Muscle of back (tissue), 11 donors: ENCODE results near the gene GTF2A1. TPM values are rescaled to one million over a fixed set of nuclear protein-coding genes. Genes with fewer than 3 reads are reported as not detected.
"Not testable (repeated sequence)": the region's sequence is repeated elsewhere in the genome, so short reads cannot be mapped to it uniquely, and the experiment has no call there.

Source experiments
- DNase-seq, 3 donors: peaks; one replicate each; pipeline versions ENCODE4 v3.0.0 to v3.0.0-alpha.2; 2013
- polyA plus RNA-seq, 10 donors: library from polyadenylated mRNA; unstranded; fragments of 120-200 nt; gene quantifications; one replicate each; pipeline ENCODE4 v1.2.1, GENCODE V29; 2013; ENCODE audit not compliant: insufficient read length in 10 of 10

GTF2A1 gene
- polyA plus RNA-seq, 10 donors, result 13.9 to 23.3 (median 19.2) TPM

DNA sequence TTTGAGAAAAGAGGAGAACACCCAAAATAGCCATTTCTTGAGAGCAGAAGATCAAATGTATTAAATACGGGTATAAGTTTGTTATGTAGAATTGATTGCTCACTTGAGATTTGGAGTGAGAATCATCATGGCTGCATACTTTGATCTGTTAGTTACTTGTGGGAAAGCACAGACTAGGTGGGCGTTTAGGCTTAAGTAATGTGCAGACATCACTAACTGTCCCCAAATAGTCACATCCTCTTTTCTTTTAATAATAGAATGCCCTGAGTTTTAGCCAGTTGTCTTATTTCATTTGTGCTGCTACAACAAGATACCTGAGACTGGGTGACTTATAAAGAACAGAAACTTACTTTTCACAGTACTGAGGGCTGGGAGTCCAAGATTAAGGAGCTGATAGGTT lies 14.3 kb upstream of the GTF2A1 start:
- no peak for DNase-seq

DNA sequence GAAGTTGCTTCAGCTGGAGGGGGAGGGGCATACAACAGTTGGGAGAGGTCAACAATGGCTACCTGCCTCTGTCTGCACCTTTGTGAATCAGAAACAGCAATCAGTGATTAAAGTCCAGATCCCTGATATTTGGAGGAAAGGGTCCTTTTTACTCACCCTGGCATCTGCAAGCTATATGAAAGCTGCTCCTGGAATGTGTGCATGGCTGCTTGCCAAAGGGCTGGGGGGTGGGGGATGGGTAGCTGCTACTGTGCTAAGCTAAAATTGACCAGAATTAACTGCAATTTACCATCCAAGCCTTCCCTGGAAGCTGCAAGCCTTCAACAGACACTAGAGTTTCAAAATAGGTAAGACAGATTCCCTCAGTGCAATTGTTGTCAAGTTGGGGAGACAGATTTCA lies 13.5 kb upstream of the GTF2A1 start:
- DNase-seq, result no peak

DNA sequence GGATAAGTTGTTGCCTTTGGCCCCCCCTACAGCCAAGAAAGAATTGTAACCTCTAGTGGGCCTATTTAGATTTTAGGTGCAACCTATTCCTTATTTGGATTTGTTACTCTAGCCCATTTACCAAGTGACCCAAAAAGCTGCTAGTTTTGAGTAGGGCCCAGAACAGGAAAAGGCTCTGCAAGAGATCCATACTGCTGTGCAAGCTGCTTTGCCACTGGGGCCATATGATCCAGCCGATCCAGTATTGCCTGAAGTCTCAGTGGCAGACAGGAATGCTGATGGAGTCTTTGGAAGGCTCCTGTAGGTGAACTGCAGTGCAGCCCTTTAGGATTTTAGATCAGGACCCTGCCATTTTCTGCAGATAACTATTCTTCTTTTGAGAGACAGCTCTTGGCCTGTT lies 12.9 kb upstream of the GTF2A1 start:
- no peak for DNase-seq

DNA sequence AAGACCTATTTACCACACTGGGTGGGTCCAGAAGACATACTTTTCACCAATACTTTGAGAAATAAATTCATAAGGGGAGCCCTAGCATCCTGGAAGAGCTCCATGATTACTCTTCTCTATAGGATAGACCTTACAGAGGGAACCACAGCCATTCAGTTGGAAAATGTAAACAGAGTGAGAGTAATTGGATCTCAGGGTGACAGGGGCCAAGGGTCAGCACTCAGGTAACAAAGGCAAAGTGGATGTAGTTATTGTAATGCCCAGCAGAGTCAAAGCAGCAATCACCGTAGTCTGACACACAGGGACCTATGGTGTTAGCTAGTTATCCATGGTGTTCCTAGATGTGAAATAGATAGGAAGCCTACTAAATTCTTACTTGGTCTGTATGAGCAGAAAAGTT lies 10.8 kb upstream of the GTF2A1 start:
- no peak for DNase-seq

DNA sequence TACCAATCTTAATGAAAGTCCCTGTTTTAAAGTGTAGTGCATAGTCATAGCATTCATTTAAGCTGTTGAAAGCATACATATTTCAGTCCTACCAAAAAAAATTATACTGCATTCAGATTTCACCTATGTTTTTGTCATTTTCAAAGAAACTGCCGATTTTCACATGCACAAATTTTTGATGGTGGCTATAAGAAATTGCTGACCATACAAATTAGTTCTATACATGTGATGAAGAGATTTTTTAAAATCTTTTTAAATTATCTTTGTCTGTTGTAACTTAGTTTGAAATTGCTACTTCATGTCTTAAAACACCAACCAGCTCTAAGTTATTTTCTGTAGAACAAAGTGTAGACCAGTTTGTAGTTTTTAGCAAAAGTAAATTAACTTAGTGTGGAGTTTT lies 3.5 kb upstream of the GTF2A1 start:
- DNase-seq, result no peak

DNA sequence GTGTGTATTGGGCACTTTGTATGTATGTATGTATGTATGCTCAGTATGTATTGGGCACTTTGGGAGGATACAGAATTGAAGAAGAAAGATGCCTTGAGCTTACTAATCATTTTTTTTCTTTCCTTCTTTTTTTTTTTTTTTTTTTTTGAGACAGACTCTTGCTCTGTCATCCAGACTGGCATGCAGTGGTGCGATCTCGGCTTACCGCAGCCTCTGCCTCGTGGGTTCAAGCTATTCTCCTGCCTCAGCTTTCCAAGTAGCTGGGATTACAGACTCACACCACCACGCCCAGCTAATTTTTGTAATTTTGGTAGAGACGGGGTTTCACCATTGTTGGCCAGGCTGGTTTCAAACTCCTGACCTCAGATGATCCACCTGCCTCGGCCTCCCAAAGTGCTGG lies 3.0 kb upstream of the GTF2A1 start:
- not testable (repeated sequence) for DNase-seq

DNA sequence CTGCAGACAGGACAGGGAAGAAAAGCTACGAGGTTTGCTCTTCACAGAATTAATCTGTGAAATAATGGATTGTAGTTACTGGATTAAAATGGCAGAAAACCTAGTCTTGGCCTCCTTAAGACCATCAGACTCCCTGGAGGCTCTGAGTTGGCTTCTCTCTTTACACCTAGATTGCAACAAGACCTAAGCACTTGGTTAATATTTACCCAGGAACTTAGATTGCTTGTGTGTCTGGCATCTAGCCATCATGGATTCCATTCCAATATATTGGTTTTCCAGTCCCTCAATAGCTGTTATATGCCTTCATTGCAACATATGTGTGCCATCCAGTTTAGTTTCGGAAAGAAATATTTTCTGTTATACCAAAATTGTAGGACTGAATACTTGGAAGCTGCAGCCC lies 1.9 kb upstream of the GTF2A1 start:
- peak in 1 of 3 donors; percentile 17 for DNase-seq

DNA sequence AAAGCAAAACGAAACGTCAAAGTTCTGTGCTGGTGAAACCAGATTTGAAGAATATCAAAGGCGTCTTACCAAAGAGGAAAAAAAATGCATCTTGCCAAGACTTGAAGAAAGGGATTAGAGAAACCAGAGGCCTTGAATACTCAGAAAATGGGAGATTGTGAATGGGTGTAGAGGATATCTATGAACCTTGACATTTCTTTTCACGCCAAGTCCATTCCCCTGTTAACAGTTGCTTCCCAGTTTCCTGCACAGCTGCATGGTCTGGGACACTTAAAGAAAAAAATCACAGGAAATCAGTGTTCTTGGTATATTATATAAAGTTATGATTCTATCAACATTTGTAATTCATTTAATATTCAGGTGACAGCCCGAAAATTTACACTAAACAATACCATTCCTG lies 1.4 kb upstream of the GTF2A1 start:
- peak in 1 of 3 donors; percentile 62 for DNase-seq

DNA sequence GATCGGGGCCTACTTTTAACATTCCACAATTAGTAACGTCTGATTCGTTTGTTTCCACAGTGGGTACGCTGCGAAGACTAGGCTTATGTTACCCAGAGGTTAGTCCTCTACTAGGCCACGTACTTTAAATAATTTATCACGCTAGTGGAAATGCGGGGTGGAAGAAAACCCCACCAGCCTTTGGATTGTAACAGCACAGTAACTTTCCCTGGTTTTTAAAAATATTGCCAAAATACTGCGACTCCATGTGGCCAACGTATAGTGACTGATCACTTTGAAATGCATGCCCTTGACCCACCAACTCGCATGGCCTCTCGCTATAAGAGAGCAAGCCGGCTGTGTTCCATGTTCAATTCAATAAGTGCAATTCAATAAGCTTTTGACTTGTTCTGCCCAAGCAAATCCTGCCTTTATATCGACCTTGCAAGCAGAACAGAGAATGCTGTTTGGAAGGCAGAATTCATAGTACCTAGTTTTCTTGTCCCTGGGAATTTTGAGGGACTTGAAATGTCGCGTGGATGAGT lies 882 bp upstream of the GTF2A1 start:
- no peak for DNase-seq

DNA sequence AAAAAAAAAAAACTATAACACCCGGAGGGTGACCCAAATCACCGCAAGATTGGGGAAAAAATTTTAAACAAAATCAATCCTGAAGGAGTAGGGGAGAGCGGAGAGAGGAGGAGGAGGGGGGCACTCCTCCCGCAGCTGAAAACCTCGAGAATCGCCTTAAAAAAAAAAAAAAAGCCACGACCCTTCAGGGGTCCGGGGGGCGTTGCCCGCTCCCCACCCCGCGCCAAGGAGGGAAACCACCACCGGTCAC lies 254 bp downstream of the GTF2A1 start:
- no peak for DNase-seq

DNA sequence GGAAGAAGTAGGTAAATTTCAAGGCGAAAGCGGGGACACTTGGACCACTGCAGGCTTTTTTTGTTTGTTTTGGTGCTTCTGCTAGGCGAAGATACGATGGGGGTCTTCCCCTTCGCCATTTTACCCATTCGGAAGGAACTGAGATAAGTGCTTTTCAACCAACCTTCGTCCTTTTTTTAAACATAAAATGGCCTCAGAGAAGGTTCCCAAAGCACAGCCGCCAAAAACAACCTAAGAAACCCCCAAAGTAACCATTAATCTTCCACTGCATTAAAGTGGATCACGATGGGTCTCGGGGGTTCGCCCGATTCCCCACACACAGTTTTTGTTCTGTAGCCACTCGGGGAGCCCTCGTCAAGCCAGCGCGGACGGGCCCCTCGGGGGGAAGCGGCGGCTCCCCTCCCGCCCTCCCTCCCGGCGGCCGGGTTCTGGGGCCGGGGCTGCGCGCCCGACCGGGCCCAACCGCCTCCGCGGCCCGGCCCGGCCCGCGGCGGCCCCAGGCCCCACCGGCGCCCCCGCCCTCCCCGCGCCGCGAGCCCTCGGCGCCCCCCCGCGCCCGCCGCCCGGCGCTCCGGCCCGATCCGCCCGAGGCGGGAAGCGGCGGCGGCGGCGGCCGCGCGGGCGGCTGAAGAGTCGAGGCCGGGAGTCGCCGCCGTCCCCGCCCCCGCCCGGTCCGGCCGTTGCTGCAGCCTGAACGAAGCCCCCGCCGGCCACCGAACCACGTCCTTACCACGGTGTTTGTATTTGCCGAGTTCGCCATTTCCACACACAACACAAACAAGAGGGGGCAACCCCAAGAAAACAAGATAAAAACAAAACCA lies 790 bp downstream of the GTF2A1 start:
- no peak for DNase-seq

DNA sequence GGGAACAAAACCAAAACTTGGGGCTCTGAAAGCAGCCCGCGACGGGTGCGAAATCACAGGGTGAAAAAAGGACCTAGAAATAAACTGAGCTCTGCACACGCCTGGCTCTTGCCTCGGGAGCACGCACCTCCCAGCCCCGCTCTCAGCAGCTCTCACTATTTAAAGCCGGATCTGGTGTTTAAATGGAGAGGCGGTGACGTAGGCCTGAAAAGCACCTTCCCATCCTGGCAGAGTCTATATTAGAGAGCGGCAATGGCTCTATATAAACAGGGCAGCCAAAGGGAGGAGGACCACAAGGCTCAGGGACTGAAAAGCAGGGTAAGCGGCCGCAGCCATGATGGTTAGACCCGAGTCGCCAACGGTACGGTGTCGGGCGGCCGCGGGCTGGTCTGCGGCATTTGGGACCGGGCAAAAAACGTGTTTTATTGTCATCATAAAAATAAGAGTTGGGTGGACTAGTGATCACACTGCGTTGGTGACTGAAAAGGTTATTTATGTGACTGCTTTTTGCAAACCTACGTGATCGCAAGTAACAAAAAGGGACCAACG lies 1.5 kb downstream of the GTF2A1 start:
- DNase-seq, result peak; percentile 96 to 98 (median 98)

DNA sequence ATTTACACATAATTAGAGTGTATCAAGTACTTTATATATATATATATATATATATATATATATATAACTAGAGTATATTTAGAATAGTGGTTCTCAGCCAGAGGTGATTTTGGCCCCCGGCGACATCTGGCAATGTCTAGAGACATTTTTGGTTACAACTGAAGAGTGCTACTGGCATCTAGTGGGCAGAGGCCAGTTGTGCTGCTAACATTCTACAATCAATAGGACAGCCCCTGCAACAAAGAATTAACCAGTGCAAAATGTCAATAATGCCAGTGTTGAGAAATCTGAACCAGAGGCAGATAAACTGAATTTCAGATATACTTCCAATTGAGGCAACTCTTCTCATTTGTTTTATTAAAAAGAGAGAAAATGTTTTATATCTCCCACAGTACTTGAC lies 8.9 kb downstream of the GTF2A1 start:
- DNase-seq, result peak in 1 of 3 donors; percentile 13

DNA sequence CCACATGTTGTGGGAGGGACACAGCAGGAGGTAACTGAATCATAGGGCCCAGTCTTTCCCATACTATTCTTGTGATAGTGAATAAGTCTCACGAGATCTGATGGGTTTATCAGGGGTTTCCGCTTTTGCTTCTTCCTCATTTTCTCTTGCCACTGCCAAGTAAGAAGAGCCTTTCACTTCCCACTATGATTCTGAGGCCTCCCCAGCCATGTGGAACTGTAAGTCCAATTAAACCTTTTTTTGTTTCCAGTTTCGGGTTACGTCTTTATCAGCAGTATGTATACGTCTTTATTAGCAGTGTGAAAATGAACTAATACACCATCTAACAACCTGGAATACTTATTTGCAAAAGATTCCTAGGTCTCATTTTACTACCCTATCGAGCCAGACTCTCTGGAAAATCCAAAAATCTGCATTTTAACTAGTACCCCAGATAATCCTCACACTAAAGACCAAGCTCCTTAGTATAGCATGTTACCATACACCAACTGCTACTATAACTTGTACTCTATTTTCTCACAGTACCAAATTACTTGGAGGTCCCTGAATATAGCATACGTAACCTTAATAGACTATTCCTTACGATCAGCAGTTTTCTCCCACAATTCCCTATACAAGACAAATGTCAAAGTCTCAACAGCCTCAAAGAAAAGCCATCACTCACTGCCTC lies 11.5 kb downstream of the GTF2A1 start:
- DNase-seq, result no peak

DNA sequence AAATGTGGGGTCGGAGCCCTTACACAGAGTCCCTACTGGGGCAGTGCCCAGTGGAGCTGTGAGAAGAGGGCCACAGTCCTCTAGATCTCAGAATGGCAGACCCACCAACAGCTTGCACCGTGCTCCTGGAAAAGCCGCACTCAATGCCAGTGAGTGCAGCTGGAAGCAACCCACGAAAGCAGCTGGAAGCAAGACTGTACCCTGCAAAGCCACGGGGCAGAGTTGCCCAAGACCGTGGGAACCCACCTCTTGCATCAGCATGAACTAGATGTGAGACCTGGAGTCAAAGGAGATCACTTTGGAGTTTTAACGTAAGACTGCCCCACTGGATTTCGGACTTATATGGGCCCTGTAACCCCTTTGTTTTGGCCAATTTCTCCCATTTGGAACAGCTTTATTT lies 12.3 kb downstream of the GTF2A1 start:
- DNase-seq, result no peak

DNA sequence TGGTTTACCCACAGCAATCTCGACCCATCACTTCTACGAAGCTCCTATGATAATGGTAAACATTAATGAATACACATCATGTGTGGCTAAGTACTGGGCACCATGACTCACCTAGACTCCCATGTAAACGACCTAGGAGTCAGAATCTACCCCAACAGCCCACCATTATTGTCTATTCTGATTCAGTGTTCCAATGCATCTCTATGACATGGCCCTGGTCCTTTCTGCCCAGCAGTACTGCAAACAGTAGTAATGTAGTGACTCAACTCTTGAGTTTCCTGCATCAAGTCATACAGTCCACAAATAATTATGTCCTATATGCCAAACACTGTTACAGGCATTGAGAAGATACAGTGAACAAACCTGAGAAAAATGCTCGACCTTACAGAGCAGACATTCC lies 14.6 kb downstream of the GTF2A1 start:
- no peak for DNase-seq

DNA sequence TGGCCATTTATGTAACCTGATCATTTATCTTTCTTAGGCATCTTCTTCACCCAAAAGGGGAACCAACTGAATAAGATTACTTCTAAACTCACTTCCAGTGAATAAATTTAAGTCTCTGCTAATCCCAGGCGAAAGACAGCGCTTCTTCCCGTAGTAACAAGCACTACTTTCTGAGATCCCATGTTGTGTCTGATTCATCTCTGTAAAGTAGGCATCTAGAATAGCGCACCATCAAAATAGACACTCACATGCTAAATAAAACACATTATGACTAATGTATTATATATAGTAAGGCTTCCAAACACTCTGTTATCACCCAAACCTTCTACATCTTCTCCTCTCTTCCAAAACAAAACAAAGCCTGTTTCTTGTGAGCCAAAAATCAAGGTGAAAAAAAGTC lies 15.1 kb downstream of the GTF2A1 start:
- DNase-seq, result no peak

DNA sequence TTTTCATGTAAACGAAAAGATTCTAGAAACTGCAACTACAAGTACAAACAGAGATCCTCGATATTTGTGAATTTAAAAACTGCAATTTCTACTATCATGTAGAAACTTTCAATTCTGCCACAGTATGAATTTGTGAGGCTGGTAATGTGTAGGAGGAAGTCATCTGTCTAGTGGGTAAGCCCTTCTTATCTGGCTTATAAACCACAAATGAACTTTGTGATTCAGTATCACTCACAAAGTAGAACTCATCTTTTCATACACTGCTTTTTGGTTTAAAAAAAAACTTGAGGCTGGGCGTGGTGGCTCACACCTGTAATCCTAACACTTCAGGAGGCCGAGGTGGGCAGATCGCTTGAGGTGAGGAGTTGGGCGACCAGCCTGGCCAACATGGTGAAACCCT lies 20.7 kb downstream of the GTF2A1 start:
- DNase-seq, result no peak

DNA sequence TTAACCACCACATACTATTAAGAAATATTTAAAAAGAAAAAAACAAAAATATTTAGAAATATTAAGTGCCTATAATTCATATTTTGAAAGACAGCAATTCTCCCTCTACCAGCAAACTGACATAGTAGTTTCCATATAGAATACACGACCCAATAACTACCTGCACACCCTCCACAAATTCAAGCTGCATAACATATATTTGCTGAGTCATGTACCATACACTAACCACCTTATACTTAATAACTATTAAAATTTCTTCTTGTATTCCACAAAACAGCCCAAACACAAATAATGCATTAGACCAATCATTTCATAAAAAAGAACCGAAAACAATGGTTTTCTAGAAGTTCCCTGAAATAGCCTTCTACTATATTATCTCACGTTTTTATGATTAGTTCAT lies 21.7 kb downstream of the GTF2A1 start:
- DNase-seq, result no peak

DNA sequence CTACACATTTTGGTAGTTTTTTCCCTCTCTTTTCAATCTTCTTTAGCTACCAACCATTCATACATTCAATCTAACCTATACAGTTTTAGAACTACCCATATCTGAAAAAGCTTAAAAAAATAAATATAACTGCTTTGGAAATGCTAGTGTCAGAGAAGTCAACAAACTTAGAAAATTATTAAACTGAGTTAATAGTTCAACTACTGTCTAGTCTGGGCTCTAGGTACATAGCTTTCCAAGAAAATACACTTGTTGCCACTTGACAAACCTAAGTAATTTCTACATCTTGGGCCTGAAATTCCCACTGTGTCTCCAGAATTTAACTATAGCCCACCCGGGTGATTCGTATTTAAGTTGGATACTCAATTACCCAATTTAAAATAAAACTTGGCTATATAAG lies 22.1 kb downstream of the GTF2A1 start:
- DNase-seq, result no peak

DNA sequence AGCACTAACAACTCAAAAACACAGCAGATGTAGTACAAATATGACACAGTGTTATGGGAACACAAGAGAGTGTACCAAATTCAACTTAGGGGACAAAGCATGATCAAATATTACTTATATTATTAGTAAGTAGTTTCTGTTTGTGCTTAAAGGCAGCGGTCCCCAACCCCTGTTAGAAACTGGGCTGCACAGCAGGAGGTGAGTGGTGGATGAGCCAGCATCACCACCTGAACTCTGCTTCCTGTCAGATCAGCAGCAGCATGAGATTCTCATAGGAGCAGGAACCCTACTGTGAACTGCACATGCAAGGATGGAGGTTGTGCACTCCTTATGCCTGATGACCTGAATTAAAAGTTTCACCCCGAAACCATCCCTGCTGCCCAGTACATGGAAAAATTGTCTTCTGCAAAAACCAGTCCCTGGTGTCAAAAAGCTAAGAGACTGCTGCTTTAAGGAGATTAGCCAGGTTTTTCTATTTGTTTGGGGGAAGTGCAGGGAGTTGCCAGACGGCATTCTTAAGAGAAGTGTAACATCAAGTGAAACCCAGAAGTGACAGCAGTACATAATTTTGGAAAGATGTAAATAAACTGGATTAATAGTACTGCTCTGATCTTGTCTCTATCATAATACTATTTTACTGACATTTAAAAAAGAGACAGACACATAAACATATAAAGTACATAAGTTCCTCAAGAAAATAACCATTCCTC lies 26.7 kb downstream of the GTF2A1 start:
- DNase-seq, result no peak

DNA sequence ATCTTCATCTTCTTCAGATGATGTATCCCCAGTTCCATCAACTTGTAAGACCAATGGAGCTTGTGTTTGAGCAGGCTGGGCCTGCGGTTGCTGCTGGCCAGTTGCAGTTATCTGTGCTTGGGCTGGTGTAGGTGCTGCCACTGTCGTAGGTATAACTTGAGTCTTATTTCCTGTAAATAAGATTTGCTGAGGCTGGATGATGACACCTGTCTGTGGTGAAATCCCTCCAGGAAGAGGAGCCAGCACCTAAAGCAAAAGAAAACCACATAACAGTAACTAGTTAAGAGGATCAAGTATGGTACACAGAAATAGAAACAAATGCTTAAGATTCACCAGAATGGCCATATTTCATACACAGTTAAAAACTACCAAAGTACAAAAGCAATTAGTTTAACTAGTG lies 28.2 kb downstream of the GTF2A1 start:
- DNase-seq, result no peak
